HG03039 (cell line): ENCODE measurements around the gene PARK7.
"Not testable (repeated sequence)": the region's sequence is repeated elsewhere in the genome, so short reads cannot be mapped to it uniquely, and the experiment has no call there.

Experiments used
- ATAC-seq: cut with Tn5 transposase; IDR thresholded peaks from one replicate; pipeline ENCODE4 v1.9.1; 2021; ENCODE audit warnings: mild to moderate bottlenecking, moderate library complexity; ENCODE audit not compliant: unreplicated experiment

Gene PARK7

GRCh38 chr1:7942214-7942921 is 19.1 kb upstream of the PARK7 start:
- no peak for ATAC-seq

DNA sequence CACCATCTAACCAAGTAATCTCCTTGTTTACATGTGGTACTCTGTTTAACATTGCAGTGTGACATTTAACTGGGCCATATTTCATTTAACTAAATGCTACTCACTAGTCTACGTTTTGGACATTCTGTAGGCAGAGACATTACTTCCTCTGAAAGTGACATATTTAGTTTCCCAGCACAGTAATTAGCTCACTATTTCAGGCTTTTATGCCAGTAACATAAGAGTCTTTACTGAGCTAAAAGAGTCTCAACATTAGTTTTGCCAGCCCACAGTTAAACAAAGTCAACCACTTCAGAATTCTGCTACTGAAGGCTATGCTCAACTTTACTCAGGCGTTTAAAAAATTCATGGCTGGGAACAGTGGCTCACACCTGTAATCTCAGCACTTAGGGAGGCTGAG is 18.3 kb upstream of the PARK7 start:
- ATAC-seq = no peak

DNA sequence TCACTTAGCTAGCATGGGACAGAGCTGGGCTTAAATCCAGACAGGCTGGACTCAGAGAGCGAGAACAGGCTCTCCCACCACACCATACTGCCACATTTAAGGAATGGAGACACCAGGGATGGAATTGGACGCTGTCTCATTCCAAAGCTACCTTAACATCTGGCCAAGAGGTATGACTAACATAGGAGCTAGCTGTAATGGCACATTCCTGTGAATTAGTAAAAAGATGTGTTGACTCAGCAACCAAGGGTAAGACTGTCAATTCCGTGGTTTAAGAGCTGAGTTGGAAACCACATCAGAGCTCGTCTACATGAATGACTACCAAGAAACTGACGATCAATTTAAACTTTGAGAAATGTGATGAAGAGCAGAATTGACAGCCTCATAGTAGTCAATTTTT is 12.6 kb upstream of the PARK7 start:
- ATAC-seq = no peak

GRCh38 chr1:7952791-7953190 is 8.7 kb upstream of the PARK7 start:
- ATAC-seq = not testable (repeated sequence)

GRCh38 chr1:7953850-7954609 is 7.5 kb upstream of the PARK7 start:
- peak; percentile 92 for ATAC-seq

GRCh38 chr1:7954683-7955082 is 6.8 kb upstream of the PARK7 start:
- ATAC-seq = no peak

- ATAC-seq = no peak
Measured at GRCh38 chr1:7956218-7957032, 5.1 kb upstream of the PARK7 start.

- ATAC-seq = no peak
Measured at GRCh38 chr1:7960165-7960564, 1.3 kb upstream of the PARK7 start.

- no peak for ATAC-seq
Measured at GRCh38 chr1:7960867-7961215, 670 bp upstream of the PARK7 start.

- ATAC-seq = no peak
Measured at GRCh38 chr1:7962014-7962335, 464 bp downstream of the PARK7 start.

DNA sequence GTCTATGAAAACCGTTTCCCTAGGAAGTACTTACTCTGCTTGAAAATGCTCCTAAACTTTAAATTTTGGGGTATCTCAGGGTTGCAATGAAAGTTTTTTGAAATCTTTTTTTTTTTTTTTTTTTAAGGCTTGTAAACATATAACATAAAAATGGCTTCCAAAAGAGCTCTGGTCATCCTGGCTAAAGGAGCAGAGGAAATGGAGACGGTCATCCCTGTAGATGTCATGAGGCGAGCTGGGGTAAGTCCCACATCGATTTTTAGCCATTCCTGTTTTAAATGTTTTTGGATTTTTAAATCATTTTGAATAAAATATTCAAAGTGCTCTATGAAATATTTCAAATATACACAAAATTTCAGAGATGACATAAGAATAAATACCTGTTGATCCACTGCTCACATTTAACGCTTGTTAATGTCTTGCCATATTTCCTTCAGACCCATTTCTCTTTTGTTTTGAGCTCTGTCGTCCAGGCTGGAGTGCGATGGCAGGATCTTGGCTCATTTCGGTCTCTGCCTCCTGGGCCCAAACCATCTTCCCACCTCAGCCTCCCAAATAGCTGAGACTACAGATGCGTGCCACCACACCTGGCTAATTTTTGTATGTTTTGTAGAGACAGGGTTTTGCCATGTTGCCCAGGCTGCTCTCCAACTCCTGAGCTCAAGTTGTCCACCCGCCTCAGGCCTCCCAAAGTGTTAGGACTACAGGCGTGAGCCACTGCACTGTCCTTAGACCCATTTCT is 1.3 kb downstream of the PARK7 start:
- ATAC-seq = no peak

- not testable (repeated sequence) for ATAC-seq
Measured at GRCh38 chr1:7963378-7963730, 1.8 kb downstream of the PARK7 start.

DNA sequence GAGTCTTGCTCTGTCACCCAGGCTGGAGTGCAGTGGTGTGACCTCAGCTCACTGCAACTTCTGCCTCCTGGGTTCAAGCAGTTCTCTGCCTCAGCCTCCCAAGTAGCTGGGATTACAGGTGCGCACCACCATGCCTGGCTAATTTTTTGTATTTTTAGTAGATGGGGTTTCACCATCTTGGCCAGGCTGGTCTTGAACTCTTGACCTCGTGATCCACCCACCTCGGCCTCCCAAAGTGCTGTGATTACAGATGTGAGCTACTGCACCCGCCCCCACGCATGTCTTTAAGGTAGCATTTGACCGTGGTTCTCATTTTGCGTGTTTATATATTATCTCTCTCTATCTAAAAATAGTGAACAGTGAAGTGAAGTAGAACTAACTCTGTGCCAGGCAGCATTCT is 2.3 kb downstream of the PARK7 start:
- ATAC-seq = not testable (repeated sequence)

DNA sequence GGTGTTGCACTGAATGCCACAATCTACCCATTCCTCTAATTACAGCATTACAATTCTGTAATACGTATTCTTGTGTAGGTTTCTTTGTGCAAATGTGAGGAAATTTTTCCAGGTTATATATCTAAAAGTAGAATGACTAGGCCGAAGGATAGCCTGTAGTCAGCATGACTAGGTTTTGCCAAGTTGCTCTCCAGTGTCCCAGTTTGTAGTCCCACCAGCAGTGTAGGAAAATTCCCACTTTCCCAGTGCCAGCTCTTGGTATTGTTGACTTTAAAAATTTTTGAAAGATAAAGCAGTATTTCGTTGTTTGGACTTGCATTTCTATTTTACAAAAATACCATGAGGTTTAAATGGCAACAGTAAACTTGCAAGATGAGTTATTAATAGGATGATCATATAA is 3.0 kb downstream of the PARK7 start:
- ATAC-seq = no peak

- no peak for ATAC-seq
Measured at GRCh38 chr1:7967196-7967595, 5.7 kb downstream of the PARK7 start.

DNA sequence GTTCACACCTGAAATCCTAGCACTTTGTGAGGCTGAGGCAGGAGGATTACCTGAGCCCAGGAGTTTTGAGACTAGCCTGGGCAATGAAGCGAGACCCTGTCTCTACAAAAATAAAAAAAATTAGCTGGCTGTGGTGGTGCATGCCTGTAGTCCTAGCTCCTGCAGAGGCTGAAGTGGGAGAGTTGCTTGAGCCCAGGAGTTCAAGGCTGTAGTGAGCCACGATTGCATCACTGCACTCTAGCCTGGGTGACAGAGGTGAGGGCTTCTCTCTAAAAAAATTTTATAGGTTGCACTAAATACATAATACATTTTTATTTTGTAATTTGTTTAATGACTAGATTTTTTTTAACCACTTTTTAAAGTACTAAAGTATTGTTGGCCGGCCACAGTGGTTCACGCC is 6.1 kb downstream of the PARK7 start:
- ATAC-seq = no peak

- ATAC-seq = no peak
Measured at GRCh38 chr1:7970246-7970645, 8.7 kb downstream of the PARK7 start.

- no peak for ATAC-seq
Measured at GRCh38 chr1:7971024-7971423, 9.5 kb downstream of the PARK7 start.

- ATAC-seq = no peak
Measured at GRCh38 chr1:7972285-7972684, 10.8 kb downstream of the PARK7 start.

GRCh38 chr1:7973086-7973485 is 11.6 kb downstream of the PARK7 start:
- no peak for ATAC-seq

GRCh38 chr1:7975212-7975865 is 13.8 kb downstream of the PARK7 start:
- ATAC-seq = no peak
